Panc1 (cell line): Measurements from ENCODE around the gene RNU1-1. TPM values are rescaled to one million over a fixed set of nuclear protein-coding genes. Genes with fewer than 3 reads are reported as not detected.
"Not testable (repeated sequence)": the region's sequence is repeated elsewhere in the genome, so short reads cannot be mapped to it uniquely, and the experiment has no call there.

Experiments used
- ATAC-seq: fragments of 200-7000 bp; cut with Tn5 transposase; 2 replicates; pipeline ENCODE4 v1.9.1; 2020; ENCODE audit warnings: mild to moderate bottlenecking, moderate library complexity
- BruUV-seq: library from RNA; stranded (reverse); fragments of 400-500 nt; replicated peaks from 2 replicates; lab custom pipeline; 2021; lab: Mats Ljungman, UMichigan
- CTCF ChIA-PET: fragments of 300-600 bp; sonication (Branson Sonifier 250); formaldehyde crosslinking; loops from one replicate; lab custom pipeline; 2022; ENCODE audit warnings: antibody characterized with exemption; lab: Charles Lee
- POLR2A ChIA-PET: fragments of 300-600 bp; sonication (Branson Sonifier 250); formaldehyde crosslinking; loops from one replicate; lab custom pipeline; 2022; ENCODE audit warnings: antibody characterized with exemption; lab: Charles Lee
- DNase-seq: peaks from one replicate; pipeline ENCODE4 v3.0.0-alpha.2; 2010; ENCODE audit warnings: low read depth, low spot score
- H3K27ac ChIP-seq: 2 replicates; pipeline ENCODE4 v1.5.1; 2011; ENCODE audit warnings: mild to moderate bottlenecking, low read length, inconsistent platforms
- H3K27me3 ChIP-seq: fragments of 200-500 bp; sonication (Bioruptor generic); 2 replicates; pipeline ENCODE4 v1.6.0; 2014; ENCODE audit warnings: low read length, inconsistent platforms; ENCODE audit not compliant: control insufficient read depth, insufficient read depth
- H3K36me3 ChIP-seq: fragments of 200-500 bp; sonication (Bioruptor generic); 2 replicates; pipeline ENCODE4 v1.5.1; 2014; ENCODE audit warnings: inconsistent platforms, mild to moderate bottlenecking, low read length, moderate library complexity; ENCODE audit not compliant: control insufficient read depth, insufficient read depth
- H3K4me1 ChIP-seq: 2 replicates; pipeline ENCODE4 v1.5.1; 2011; ENCODE audit warnings: inconsistent platforms, mild to moderate bottlenecking, low read length, moderate library complexity; ENCODE audit not compliant: control insufficient read depth, insufficient read depth
- H3K4me3 ChIP-seq, 2 experiments: 2 replicates each; pipeline ENCODE4 v1.5.1; 2011 to 2012; ENCODE audit warnings: low read depth in 2 of 2, low read length in 2 of 2, mild to moderate bottlenecking in 2 of 2, inconsistent platforms in 1 of 2, moderate library complexity in 1 of 2
- H3K9me3 ChIP-seq: fragments of 200-500 bp; sonication (Bioruptor generic); 2 replicates; pipeline ENCODE4 v1.5.1; 2014; ENCODE audit warnings: low read depth, mild to moderate bottlenecking, inconsistent platforms, low read length, moderate library complexity; ENCODE audit not compliant: control insufficient read depth, insufficient read depth
- POLR2AphosphoS5 ChIP-seq: IDR thresholded peaks from 2 replicates; pipeline ENCODE4 v1.6.1; 2012; ENCODE audit warnings: mild to moderate bottlenecking, low read depth, low read length, moderate library complexity
- TCF7L2 ChIP-seq: IDR thresholded peaks from 2 replicates; pipeline ENCODE4 v1.6.1; 2011; ENCODE audit warnings: mild to moderate bottlenecking, low read depth, low read length, inconsistent platforms
- in situ Hi-C: cut with HindIII; loops from 2 replicates; pipeline ENCODE4 v1.10.0; 2016; ENCODE audit warnings: low sequenced_read_pairs, low pct_unique_long_range_greater_than_20kb
- intact Hi-C: fragments of 100-400 bp; cut with micrococcal nuclease; formaldehyde crosslinking; loops from one replicate; pipeline ENCODE4 v1.10.0; 2022; ENCODE audit not compliant: unreplicated experiment
- total RNA-seq: library from RNA; stranded (reverse); gene quantifications from one replicate; pipeline ENCODE4 v1.2.1, GENCODE V29; 2021; ENCODE audit not compliant: unreplicated experiment

RNU1-1 gene
- total RNA-seq, 1 experiment from 2014 or later = 1,290 TPM

- H3K27ac ChIP-seq, BruUV-seq, POLR2A ChIA-PET, ATAC-seq, DNase-seq, CTCF ChIA-PET, H3K36me3 ChIP-seq, in situ Hi-C loops, H3K27me3 ChIP-seq, H3K4me3 ChIP-seq, H3K4me1 ChIP-seq, H3K9me3 ChIP-seq, intact Hi-C loops: not testable (repeated sequence)
These were observed 36.3 kb upstream of the RNU1-1 start for GRCh38 chr1:16550212-16550918.

GRCh38 chr1:16549545-16549944 lies 35.5 kb upstream of the RNU1-1 start:
- POLR2A ChIA-PET, H3K27ac ChIP-seq, DNase-seq, H3K36me3 ChIP-seq, intact Hi-C loops, H3K9me3 ChIP-seq, in situ Hi-C loops, ATAC-seq, CTCF ChIA-PET, H3K4me3 ChIP-seq, BruUV-seq, H3K27me3 ChIP-seq, H3K4me1 ChIP-seq: not testable (repeated sequence)

- intact Hi-C loops, BruUV-seq, ATAC-seq, H3K9me3 ChIP-seq, DNase-seq, H3K27me3 ChIP-seq, POLR2A ChIA-PET, CTCF ChIA-PET, H3K36me3 ChIP-seq, in situ Hi-C loops, H3K4me1 ChIP-seq, H3K27ac ChIP-seq: not testable (repeated sequence)
- H3K4me3 ChIP-seq = peak overlapping the region in 1 of 2 experiments; percentile 31; a peak in 2 of 4 replicates
These were observed 33.6 kb upstream of the RNU1-1 start for GRCh38 chr1:16547502-16548241.

GRCh38 chr1:16545682-16546095 lies 31.6 kb upstream of the RNU1-1 start:
- peak; percentile 97 for ATAC-seq
- CTCF ChIA-PET, H3K36me3 ChIP-seq, intact Hi-C loops, H3K9me3 ChIP-seq, BruUV-seq, H3K4me1 ChIP-seq, H3K27me3 ChIP-seq, in situ Hi-C loops, POLR2A ChIA-PET: not testable (repeated sequence)
- peak overlapping the region; percentile 51; the same call in 1 of the 2 replicates for H3K27ac ChIP-seq
- H3K4me3 ChIP-seq = peak overlapping the region; percentile 17 to 36; a peak in 3 of 4 replicates
- TF ChIP-seq TCF7L2 (0 out of 2 replicates have a peak, but pooled peaks have one; percentile 53), POLR2AphosphoS5 (peak; percentile 42; the same call in 1 of the 2 replicates)
- DNase-seq = peak; percentile 99

- in situ Hi-C loops, H3K36me3 ChIP-seq, POLR2A ChIA-PET, CTCF ChIA-PET, BruUV-seq, H3K4me1 ChIP-seq, H3K4me3 ChIP-seq, DNase-seq, H3K27ac ChIP-seq, ATAC-seq, H3K27me3 ChIP-seq, H3K9me3 ChIP-seq, intact Hi-C loops: not testable (repeated sequence)
These were observed 26.4 kb upstream of the RNU1-1 start for GRCh38 chr1:16540421-16540893.

- BruUV-seq, H3K36me3 ChIP-seq, DNase-seq, in situ Hi-C loops, H3K27me3 ChIP-seq, H3K27ac ChIP-seq, intact Hi-C loops, H3K9me3 ChIP-seq, POLR2A ChIA-PET, ATAC-seq, CTCF ChIA-PET, H3K4me3 ChIP-seq, H3K4me1 ChIP-seq: not testable (repeated sequence)
These were observed 23.4 kb upstream of the RNU1-1 start for GRCh38 chr1:16537528-16537927.

GRCh38 chr1:16536796-16537195 lies 22.7 kb upstream of the RNU1-1 start:
- POLR2A ChIA-PET, in situ Hi-C loops, BruUV-seq, H3K4me3 ChIP-seq, ATAC-seq, CTCF ChIA-PET, DNase-seq, H3K9me3 ChIP-seq, H3K4me1 ChIP-seq, H3K27ac ChIP-seq, H3K27me3 ChIP-seq, intact Hi-C loops, H3K36me3 ChIP-seq: not testable (repeated sequence)
